AG04450 (cell line): Measurements from ENCODE around the gene ANKRD65. TPM values are rescaled to one million over a fixed set of nuclear protein-coding genes. Genes with fewer than 3 reads are reported as not detected.
"Not testable (repeated sequence)": the region's sequence is repeated elsewhere in the genome, so short reads cannot be mapped to it uniquely, and the experiment has no call there.

Experiments
- CTCF ChIA-PET: fragments of 300-600, 350-600 bp; formaldehyde crosslinking; extraction: SDS; loops from one replicate; lab custom pipeline; 2022; ENCODE audit warnings: antibody characterized with exemption, inconsistent platforms; lab: Charles Lee
- POLR2A ChIA-PET: fragments of 350-600 bp; formaldehyde crosslinking; extraction: SDS; loops from one replicate; lab custom pipeline; 2021; ENCODE audit warnings: antibody characterized with exemption, inconsistent platforms; lab: Yijun Ruan, JAX
- DNase-seq: peaks from one replicate; pipeline ENCODE4 v3.0.0-alpha.2; 2011; ENCODE audit warnings: low read depth, low spot score
- H3K27ac ChIP-seq: one replicate; pipeline ENCODE4 v1.5.1; 2012; ENCODE audit warnings: low read depth, low read length, control low read depth
- H3K27me3 ChIP-seq: one replicate; pipeline ENCODE4 v1.6.0; 2012; ENCODE audit warnings: low read length; ENCODE audit not compliant: control insufficient read depth, insufficient read depth
- H3K4me3 ChIP-seq: 2 replicates; pipeline ENCODE4 v1.5.1; 2011; ENCODE audit warnings: mild to moderate bottlenecking, low read depth, low read length, control low read depth
- H3K9me3 ChIP-seq: 2 replicates; pipeline ENCODE4 v1.5.1; 2012; ENCODE audit warnings: low read length; ENCODE audit not compliant: control insufficient read depth, insufficient read depth
- CTCF ChIP-seq: IDR thresholded peaks from 2 replicates; pipeline ENCODE4 v1.5.1; 2011; ENCODE audit warnings: low read depth, low read length, control low read depth, inconsistent platforms
- polyA plus RNA-seq: library from polyadenylated mRNA; depleted of rRNA; stranded (reverse); fragments of >200 nt; gene quantifications from 2 replicates; pipeline ENCODE4 v1.2.3, GENCODE V29; 2011

Gene ANKRD65
- polyA plus RNA-seq, 1 experiment, result 0.16 TPM

DNA sequence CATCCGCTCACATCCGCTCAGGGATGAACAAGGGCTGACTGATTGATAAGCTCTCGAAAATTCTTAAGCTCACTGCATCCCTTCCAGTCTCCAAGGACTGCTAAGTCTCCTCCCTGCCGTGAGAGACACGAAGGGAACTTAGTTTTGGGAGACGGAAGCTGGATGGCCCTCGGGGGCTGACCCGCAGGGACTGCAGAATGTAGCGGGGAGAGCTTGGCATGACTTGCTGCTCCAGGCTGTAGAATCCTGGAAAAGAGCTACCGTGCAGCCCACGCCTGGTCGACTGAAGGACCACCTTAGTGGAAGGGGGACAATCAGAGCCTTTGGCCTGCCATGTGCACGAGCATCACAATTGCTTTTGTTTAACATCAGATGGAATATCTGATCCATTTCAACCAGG, 5.3 kb downstream of the ANKRD65 start:
- DNase-seq, result no peak
- no peak for TF ChIP-seq CTCF
- POLR2A ChIA-PET, result interaction anchor here (0.6 to 0.7 kb wide), 2 partner anchors 16 to 216 kb away, joined by 3 to 4 read pairs; no protein-coding TSS in a partner anchor
- H3K4me3 ChIP-seq, result no peak overlapping the region
- H3K27me3 ChIP-seq, result no peaks in the 10 kb centered on the region
- H3K9me3 ChIP-seq, result peaks cover 15% of the 10 kb centered on the region
- H3K27ac ChIP-seq, result no peak overlapping the region
- CTCF ChIA-PET, result interaction anchor here (1.6 kb wide), 1 partner anchor 26 kb away, joined by 5 read pairs; no protein-coding TSS in a partner anchor

- H3K4me3 ChIP-seq, CTCF ChIA-PET, H3K27ac ChIP-seq, DNase-seq, POLR2A ChIA-PET, H3K27me3 ChIP-seq: not testable (repeated sequence)
- peaks cover 15% of the 10 kb centered on the region for H3K9me3 ChIP-seq
These were observed 8.7 kb downstream of the ANKRD65 start for GRCh38 chr1:1412311-1412902.

- ChIA-PET POLR2A (no interaction called here), CTCF (no interaction called here)
- H3K4me3 ChIP-seq, result no peak overlapping the region
- no peak overlapping the region for H3K27ac ChIP-seq
- H3K27me3 ChIP-seq, result no peaks in the 10 kb centered on the region
- no peak for TF ChIP-seq CTCF
- H3K9me3 ChIP-seq, result peaks cover 15% of the 10 kb centered on the region
- no peak for DNase-seq
These were observed 9.4 kb downstream of the ANKRD65 start for GRCh38 chr1:1411626-1412025.

- H3K4me3 ChIP-seq, POLR2A ChIA-PET, CTCF ChIA-PET, H3K27me3 ChIP-seq, H3K27ac ChIP-seq, DNase-seq: not testable (repeated sequence)
- peaks cover 15% of the 10 kb centered on the region for H3K9me3 ChIP-seq
These were observed 10.8 kb downstream of the ANKRD65 start for GRCh38 chr1:1410238-1410637.

DNA sequence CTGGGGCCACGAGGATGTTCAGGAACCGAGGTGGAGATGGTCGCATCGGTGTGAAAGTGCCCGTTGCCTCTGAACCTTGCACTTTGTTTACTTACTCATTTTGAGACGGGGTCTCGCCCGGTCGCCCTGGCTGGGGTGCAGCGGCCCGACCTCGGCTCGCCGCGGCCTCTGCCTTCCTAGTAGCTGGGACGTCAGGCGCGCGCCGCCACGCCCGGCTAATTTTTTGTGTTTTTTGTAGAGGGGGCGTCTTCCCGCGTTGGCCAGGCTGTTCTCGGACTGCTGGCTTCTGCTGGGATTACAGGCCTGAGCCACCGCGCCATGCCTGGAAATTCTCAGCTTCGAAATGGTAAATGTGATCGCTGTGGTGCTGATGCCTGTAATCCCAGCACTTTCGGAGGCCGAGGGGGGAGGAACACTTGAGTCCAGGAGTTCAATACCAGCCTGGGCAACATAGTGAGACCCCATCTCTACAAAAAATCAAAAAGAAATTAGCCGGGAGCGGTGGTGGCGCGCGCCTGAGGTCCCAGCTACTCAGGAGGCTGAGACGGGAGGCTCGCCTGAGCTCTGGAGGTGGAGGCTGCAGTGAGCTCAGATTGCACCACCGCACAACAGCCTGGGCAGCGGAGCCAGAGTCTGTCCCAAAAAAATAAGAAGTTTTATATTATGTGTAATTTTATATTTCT, 13.3 kb downstream of the ANKRD65 start:
- H3K9me3 ChIP-seq, result peaks cover 15% of the 10 kb centered on the region
- no peaks in the 10 kb centered on the region for H3K27me3 ChIP-seq
- no peak for TF ChIP-seq CTCF
- POLR2A ChIA-PET, result interaction anchor here (0.7 to 2.0 kb wide), 5 partner anchors 9 to 34 kb away, joined by 3 to 15 read pairs (median 4); partner anchors contain the start of genes AURKAIP1 and CCNL2
- peak overlapping the region; percentile 81 for H3K4me3 ChIP-seq
- DNase-seq, result no peak
- H3K27ac ChIP-seq, result no peak overlapping the region
- CTCF ChIA-PET, result interaction anchor here (0.8 kb wide), 1 partner anchor 21 kb away, joined by 3 read pairs; no protein-coding TSS in a partner anchor
